Tibial nerve (tissue), 4 donors: Measurements from ENCODE around the gene ABCB11. TPM values are rescaled to one million over a fixed set of nuclear protein-coding genes. Genes with fewer than 3 reads are reported as not detected.

ENCODE experiments used
- DNase-seq, 2 donors: peaks; one replicate each; pipeline ENCODE4 v3.0.0-alpha.2; 2019; ENCODE audit warnings: low spot score in 2 of 2
- H3K27ac ChIP-seq, 4 donors: fragments of 200-600 bp; sonication (generic) in 3 of 4; one replicate each; pipeline ENCODE4 v1.5.1; 2017 to 2019; ENCODE audit warnings: mild to moderate bottlenecking in 1 of 4
- H3K27me3 ChIP-seq, 2 donors: fragments of 200-600 bp; sonication (generic) in 1 of 2; one replicate each; pipeline versions ENCODE4 v1.5.1 to v1.6.0; 2017 to 2019
- H3K36me3 ChIP-seq, 3 donors: fragments of 200-600 bp; sonication (generic); one replicate each; pipeline ENCODE4 v1.5.1; 2018 to 2019
- H3K4me1 ChIP-seq, 4 donors: fragments of 200-600 bp; sonication (generic) in 3 of 4; one replicate each; pipeline ENCODE4 v1.5.1; 2017 to 2019
- H3K4me3 ChIP-seq, 4 donors: fragments of 200-600 bp; sonication (generic) in 3 of 4; one replicate each; pipeline ENCODE4 v1.5.1; 2017 to 2019; ENCODE audit warnings: mild to moderate bottlenecking in 1 of 4, moderate library complexity in 1 of 4
- H3K9me3 ChIP-seq, 4 donors: fragments of 200-600 bp; sonication (generic) in 3 of 4; one replicate each; pipeline ENCODE4 v1.5.1; 2017 to 2019
- EP300 ChIP-seq, 2 donors: sonication (generic); formaldehyde crosslinking; IDR thresholded peaks; one replicate each; pipeline ENCODE4 v1.6.1; 2017; ENCODE audit warnings: antibody characterized with exemption in 2 of 2, mild to moderate bottlenecking in 1 of 2
- POLR2A ChIP-seq, 2 donors: fragments of 450-650 bp; IDR thresholded peaks; one replicate each; pipeline ENCODE4 v1.6.1; 2017; ENCODE audit warnings: antibody characterized with exemption in 2 of 2, mild to moderate bottlenecking in 2 of 2, moderate library complexity in 2 of 2
- WGBS, 2 donors: methylation state at CpG; one replicate each; pipeline ENCODE4 v1.1.5; 2018; 5-methylcytosine and 5-hydroxymethylcytosine counted together
- total RNA-seq, 4 donors: library from RNA; depleted of rRNA; stranded (reverse); fragments of >200 nt; gene quantifications; one replicate each; pipeline ENCODE4 v1.1.0, GENCODE V29; 2016
- TF ChIP-seq, protein P1 (sequence below), 5 experiments: fragments of 200-600 bp in 3 of 5; fragments of 450-650 bp in 2 of 5; sonication (generic) in 3 of 5; IDR thresholded peaks; one replicate each; pipeline ENCODE4 v1.5.1; 2016 to 2019; ENCODE audit warnings: antibody characterized with exemption in 5 of 5, mild to moderate bottlenecking in 3 of 5, moderate library complexity in 2 of 5

Gene ABCB11
- total RNA-seq, 4 donors from 2014 or later: 0.30 to 0.63 (median 0.39) TPM; not detected in 1

DNA sequence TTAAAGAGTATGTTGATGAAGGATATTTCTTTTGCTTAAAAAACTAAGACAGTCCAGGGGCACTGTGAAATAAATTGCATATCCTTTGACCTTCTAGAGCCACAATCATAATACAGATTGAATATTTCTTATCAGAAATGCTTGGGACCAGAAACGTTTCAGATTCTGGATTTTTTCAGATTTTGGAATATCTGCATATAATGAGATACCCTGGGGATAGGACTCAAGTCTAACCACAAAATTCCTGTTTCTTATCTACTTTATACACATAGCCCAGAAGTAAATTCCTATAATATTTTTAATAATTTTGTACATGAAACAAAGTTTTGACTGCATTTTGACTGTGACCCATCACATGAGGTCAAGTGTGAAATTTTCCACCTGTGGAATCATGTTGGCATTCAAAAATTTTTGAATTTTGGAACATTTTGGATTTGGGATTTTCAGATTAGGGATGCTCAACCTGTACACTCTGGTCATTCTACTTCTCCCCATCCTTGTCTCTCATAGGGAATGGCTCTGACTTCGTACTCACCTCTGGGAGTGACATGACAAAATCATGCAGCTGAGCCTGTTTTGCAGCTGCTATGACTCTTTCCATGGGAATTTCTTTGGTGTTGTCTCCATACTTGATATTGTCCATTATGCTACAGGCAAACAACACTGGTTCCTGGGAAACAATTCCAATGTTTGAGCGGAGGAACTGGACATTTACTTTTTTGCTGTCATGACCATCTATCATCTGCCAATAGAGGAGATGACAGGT is 104.3 kb downstream of the ABCB11 start:
- no peaks in the 10 kb centered on the region for H3K27me3 ChIP-seq
- no peaks in the 10 kb centered on the region for H3K36me3 ChIP-seq
- no peaks in the 10 kb centered on the region for H3K9me3 ChIP-seq
- no peaks in the 10 kb centered on the region for H3K4me1 ChIP-seq
- TF ChIP-seq, protein P1, sequence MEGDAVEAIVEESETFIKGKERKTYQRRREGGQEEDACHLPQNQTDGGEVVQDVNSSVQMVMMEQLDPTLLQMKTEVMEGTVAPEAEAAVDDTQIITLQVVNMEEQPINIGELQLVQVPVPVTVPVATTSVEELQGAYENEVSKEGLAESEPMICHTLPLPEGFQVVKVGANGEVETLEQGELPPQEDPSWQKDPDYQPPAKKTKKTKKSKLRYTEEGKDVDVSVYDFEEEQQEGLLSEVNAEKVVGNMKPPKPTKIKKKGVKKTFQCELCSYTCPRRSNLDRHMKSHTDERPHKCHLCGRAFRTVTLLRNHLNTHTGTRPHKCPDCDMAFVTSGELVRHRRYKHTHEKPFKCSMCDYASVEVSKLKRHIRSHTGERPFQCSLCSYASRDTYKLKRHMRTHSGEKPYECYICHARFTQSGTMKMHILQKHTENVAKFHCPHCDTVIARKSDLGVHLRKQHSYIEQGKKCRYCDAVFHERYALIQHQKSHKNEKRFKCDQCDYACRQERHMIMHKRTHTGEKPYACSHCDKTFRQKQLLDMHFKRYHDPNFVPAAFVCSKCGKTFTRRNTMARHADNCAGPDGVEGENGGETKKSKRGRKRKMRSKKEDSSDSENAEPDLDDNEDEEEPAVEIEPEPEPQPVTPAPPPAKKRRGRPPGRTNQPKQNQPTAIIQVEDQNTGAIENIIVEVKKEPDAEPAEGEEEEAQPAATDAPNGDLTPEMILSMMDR (IDR thresholded peaks at IDR 0.05): no peak
- TF ChIP-seq POLR2A (IDR thresholded peaks at IDR 0.05) (no peak), EP300 (IDR thresholded peaks at IDR 0.05) (no peak)
- no peak for DNase-seq
- WGBS, 2 donors: 80 to 84% methylated on average over 3 of the region's 3 CpGs
- H3K27ac ChIP-seq: no peak overlapping the region
- H3K4me3 ChIP-seq: no peak overlapping the region

DNA sequence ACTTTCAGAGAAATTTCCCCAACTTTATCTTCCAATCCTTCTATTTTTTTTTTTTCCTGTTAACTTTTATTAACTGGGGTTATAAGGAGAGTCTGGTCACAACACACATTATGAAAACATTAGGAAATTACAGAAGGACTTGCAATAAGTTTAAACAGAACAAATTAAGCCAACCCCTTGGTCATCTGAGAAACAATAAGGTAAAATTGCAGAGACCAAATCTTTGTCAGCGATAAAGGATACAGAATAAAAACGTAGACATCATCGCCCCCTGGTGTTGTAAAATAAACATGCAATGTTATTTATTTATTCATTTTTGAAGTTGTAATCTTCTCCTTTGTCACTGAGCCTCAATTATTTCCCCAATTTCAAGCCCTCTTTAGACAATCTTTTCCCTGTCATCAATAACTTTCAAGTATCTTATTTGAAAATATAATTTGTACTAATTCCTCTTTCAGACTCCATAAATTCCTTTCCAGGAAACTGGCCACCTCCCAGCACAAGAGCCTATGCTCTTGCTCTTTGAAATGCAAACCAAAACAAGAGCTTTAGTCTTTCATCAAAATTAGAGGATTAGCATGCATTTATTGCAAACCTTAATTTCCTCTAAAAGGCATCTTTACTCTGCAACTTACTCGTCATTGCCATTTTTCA is 110.5 kb downstream of the ABCB11 start:
- no peak overlapping the region for H3K27ac ChIP-seq
- no peak overlapping the region for H3K4me3 ChIP-seq
- no peak for TF ChIP-seq EP300 (IDR thresholded peaks at IDR 0.05)
- TF ChIP-seq, protein P1 (IDR thresholded peaks at IDR 0.05): peak in 4 of 5 experiments; percentile 31 to 58 (median 54)
- no peak for TF ChIP-seq POLR2A (IDR thresholded peaks at IDR 0.05)
- 24 to 29% methylated on average over 4 of the region's 4 CpGs for WGBS, 2 donors
- peaks cover 0 to 3% (median 0%) of the 10 kb centered on the region in 4 donors for H3K9me3 ChIP-seq
- H3K4me1 ChIP-seq: no peaks in the 10 kb centered on the region
- H3K27me3 ChIP-seq: no peaks in the 10 kb centered on the region
- DNase-seq: peak in 1 of 2 donors; percentile 16
- no peaks in the 10 kb centered on the region for H3K36me3 ChIP-seq

DNA sequence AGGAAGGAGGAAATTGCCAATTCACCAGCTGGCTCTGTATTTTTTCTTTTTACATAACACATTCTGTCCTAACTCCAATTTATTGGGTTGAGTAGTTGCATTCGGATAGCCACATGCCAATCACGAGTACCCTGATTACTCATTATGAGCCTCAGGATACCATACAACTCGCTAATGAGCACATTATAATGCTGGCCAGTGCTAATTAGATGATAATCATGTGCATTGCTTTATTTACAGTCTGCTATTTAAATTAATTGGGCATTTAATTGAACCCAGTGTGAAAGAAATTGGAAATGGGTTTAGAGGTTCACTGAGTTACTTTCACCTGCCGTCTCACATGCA is 114.8 kb downstream of the ABCB11 start:
- Histone ChIP-seq H3K27me3 (no peaks in the 10 kb centered on the region), H3K4me3 (no peak overlapping the region), H3K36me3 (no peaks in the 10 kb centered on the region), H3K4me1 (peaks cover 0 to 9% (median 0%) of the 10 kb centered on the region in 4 donors), H3K27ac (no peak overlapping the region), H3K9me3 (peaks cover 0 to 6% (median 0%) of the 10 kb centered on the region in 4 donors)
- DNase-seq: no peak
- WGBS, 2 donors: 86% methylated on average over 4 of the region's 4 CpGs
- no peak for TF ChIP-seq EP300 (IDR thresholded peaks at IDR 0.05)
- TF ChIP-seq, protein P1 (IDR thresholded peaks at IDR 0.05): no peak
- TF ChIP-seq POLR2A (IDR thresholded peaks at IDR 0.05): no peak

DNA sequence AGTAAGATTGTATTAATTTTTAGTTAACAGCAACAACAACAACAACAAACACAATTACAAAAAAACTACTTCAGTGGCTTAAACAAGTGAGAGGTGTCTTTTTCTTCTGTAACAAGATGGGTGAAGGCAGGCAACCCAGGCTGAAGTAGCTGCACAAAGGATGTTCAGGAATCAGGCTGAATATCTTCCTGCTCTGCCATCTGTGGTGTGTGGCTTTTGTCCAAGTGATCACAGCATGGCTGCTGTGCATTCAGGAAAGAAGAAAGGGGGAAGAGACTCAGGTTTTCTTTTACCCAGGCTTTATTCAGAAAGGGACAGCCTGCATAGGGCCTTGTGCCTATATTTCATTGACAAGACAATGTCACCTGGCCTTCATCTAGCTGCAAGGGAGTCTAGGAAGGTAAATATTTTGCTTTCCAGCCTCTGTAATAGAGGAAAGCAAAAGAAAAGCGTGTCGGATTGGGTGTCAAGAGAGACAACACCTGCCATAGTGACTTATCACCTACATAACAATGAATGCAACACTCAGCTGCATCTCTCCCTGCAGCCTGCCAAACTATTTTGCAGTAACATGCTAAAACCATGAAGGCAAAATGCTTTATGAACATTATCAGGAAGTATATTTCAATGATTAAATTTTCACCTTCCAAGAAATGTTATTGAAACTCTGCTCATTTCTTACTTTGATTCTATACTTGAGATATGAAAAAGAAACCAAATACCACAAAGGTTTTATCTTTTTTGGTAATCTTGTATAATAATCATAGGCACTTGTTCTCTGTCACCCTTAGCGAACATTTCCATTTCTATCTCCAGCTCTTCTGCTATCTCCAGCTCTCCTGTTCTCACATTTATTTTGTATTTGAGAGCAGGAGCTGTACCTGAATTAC is 115.4 kb downstream of the ABCB11 start:
- peaks cover 0 to 9% (median 0%) of the 10 kb centered on the region in 4 donors for H3K4me1 ChIP-seq
- H3K9me3 ChIP-seq: peaks cover 0 to 6% (median 0%) of the 10 kb centered on the region in 4 donors
- H3K27ac ChIP-seq: no peak overlapping the region
- TF ChIP-seq, protein P1 (IDR thresholded peaks at IDR 0.05): no peak
- TF ChIP-seq POLR2A (IDR thresholded peaks at IDR 0.05): no peak
- TF ChIP-seq EP300 (IDR thresholded peaks at IDR 0.05): no peak
- DNase-seq: no peak
- no peak overlapping the region for H3K4me3 ChIP-seq
- 95% methylated on average over 3 of the region's 3 CpGs for WGBS, 2 donors
- H3K36me3 ChIP-seq: no peaks in the 10 kb centered on the region
- H3K27me3 ChIP-seq: no peaks in the 10 kb centered on the region
